GM21526 (cell line): ENCODE results near the gene TRIP12.
"Not testable (repeated sequence)": the region's sequence is repeated elsewhere in the genome, so short reads cannot be mapped to it uniquely, and the experiment has no call there.

Source experiments
- ATAC-seq: cut with Tn5 transposase; IDR thresholded peaks from one replicate; pipeline ENCODE4 v1.9.1; 2021; ENCODE audit warnings: moderate library complexity; ENCODE audit not compliant: unreplicated experiment, low FRiP score

Gene TRIP12

GRCh38 chr2:229880892-229881586 lies 40.8 kb downstream of the TRIP12 start:
- ATAC-seq, result no peak

GRCh38 chr2:229879191-229879950 lies 42.4 kb downstream of the TRIP12 start:
- ATAC-seq, result no peak

GRCh38 chr2:229875549-229875948 lies 46.3 kb downstream of the TRIP12 start:
- ATAC-seq, result no peak

DNA sequence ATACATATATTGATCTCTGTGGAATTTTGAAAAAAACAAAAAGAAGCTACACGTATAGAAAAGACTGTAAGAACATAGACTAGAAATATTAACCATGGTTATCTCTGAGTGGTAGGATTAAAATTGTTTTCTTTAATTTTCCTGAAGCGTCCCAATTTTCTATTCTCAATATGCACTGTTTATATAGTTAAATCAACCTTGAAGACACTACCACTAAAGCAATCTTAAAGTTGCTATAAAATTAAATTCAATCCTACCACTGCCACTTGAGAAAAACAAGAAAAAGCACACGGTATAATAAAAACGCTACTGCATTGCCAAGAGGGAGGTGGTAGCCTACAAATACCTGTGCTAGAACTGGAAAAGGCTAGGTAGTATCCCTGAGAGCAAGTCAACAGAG lies 47.2 kb downstream of the TRIP12 start:
- no peak for ATAC-seq

DNA sequence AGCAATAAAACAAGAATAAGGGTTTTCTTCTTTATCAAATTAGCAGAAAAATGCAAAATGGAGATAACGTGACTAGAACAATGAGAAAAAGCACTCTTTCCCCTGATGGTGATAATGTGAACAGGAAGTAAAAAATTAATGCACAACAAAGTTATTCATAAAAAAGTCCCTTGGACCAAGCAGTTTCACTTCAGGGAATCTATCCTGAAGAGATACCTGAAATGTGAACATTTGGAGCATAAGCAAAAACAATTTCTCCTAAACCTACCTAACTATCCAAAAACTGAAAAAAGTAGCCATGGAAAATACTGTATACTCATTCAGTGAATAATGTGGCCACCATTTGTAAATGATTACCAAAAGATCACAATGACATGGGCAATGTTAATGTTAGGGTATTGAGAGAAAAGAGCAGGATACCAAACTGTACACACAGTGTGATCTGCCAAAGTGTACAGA lies 48.7 kb downstream of the TRIP12 start:
- ATAC-seq, result peak; percentile 53

- ATAC-seq, result no peak
Observed at GRCh38 chr2:229870903-229871656, 50.7 kb downstream of the TRIP12 start.

GRCh38 chr2:229869226-229869625 lies 52.6 kb downstream of the TRIP12 start:
- ATAC-seq, result no peak

- no peak for ATAC-seq
Observed at GRCh38 chr2:229868794-229869193, 53.0 kb downstream of the TRIP12 start.

GRCh38 chr2:229865033-229865432 lies 56.8 kb downstream of the TRIP12 start:
- no peak for ATAC-seq

GRCh38 chr2:229861431-229861830 lies 60.4 kb downstream of the TRIP12 start:
- ATAC-seq, result no peak

DNA sequence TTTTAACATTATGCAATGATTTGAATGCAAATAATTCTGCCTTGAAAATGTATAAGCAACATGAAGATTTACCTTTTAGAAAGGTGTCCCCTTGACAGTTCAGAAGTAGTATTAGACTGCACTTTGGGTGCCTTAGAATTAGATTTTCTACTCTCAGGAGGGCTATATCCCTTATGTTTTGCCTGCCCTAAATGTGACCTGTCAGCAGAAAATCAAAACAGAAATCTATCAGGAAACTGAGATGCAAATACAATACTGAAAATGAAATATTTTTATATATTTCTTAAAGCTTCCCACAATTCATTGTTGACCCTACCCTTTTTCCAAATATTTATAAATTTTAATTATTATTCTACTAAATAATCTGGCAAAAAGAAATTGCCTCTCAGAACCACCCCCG lies 61.5 kb downstream of the TRIP12 start:
- ATAC-seq, result no peak

- no peak for ATAC-seq
Observed at GRCh38 chr2:229858351-229858750, 63.5 kb downstream of the TRIP12 start.

DNA sequence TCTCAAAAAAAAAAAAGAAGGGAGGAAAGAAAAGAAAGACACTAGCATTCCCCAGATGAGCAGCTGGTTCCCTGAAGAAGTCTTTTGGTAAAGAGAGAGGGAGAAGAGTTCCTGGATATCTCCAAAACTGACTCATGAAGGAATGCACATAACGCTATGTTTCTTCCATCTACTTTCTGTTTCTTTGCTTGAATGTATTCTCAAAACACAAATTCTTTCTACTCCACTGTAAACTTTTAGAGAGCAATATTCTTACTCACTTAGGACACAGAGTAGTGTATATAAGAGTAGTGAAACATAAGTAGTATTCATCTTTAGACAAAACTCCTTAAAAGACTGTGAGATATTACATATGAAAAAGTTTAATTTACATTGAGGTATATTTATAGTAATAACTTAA lies 64.2 kb downstream of the TRIP12 start:
- ATAC-seq, result no peak

DNA sequence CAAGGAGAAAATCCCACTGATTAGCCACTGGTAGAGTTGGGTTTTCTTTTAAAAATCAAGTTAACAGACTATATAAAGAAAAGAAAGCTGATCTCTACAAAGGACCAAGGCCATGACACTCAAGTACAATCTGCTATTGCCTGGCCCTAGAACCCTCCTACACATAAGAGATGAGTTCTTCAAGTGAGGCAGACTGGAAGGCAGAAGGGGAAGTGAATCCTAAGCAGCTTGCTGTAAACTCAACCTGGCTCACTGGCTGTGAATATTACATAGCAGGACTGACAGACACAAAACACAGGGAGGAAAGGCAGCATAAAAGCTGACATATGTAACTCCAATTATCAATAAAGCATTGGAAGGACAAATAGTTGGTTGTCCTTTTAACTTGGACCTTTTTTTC lies 65.4 kb downstream of the TRIP12 start:
- ATAC-seq, result peak; percentile 88

- no peak for ATAC-seq
Observed at GRCh38 chr2:229855116-229855515, 66.7 kb downstream of the TRIP12 start.

DNA sequence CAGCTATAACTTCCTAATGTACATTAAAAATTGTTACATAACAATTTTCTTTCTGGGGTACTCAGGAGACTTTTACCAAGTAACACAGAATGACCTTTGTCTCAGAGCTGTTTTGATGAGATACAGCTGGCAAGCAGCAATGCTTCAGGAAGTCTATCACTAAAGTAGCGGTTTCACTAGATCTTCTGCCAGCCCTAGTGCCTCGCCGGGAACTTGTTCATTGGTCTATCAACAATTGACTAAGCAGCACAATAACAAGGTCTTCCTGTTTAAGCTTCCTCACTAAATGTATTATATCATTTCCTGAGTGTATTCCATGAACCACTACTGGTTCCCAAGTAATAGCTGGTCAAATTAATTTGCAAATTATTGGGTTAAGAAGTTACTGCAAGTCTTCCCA lies 69.2 kb downstream of the TRIP12 start:
- ATAC-seq, result no peak

GRCh38 chr2:229851870-229852269 lies 69.9 kb downstream of the TRIP12 start:
- no peak for ATAC-seq

GRCh38 chr2:229850355-229851275 lies 71.2 kb downstream of the TRIP12 start:
- ATAC-seq, result not testable (repeated sequence)

DNA sequence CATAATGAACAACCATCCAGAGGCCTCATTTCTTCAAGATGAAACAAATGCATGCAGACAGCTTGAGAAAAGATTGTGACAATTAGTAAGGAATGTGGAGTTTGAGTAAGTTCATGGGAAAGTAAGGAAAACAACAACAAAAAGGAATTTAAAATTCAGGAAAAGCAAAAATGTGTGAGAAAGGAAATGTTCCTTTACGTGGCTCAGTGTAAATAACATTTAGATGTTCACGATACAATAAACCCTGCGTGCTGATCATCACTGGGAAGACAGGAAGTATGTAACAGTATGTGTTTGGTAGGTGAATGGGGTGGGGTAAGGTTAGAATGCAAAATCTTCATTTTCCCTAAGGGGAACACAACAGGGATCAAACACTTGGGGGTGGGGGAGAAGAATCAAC lies 72.7 kb downstream of the TRIP12 start:
- ATAC-seq, result no peak

GRCh38 chr2:229843613-229844012 lies 78.2 kb downstream of the TRIP12 start:
- ATAC-seq, result no peak
